ENCODE data around the gene FUCA1.
"Not testable (repeated sequence)": the region's sequence is repeated elsewhere in the genome, so short reads cannot be mapped to it uniquely, and the experiment has no call there.

The FUCA1 gene

GRCh38 chr1:23803674-23804073, 64.4 kb downstream of the FUCA1 start:
- TF ChIP-seq CTCF (IDR thresholded peaks at IDR 0.05; ENCODE audit: insufficient read depth, low read depth, low read length, missing control alignments), result no peak
- DNase-seq (ENCODE audit: low read depth), result no peak
- H3K4me3 ChIP-seq (ENCODE audit: low read depth, low read length), result no peak overlapping the region

DNA sequence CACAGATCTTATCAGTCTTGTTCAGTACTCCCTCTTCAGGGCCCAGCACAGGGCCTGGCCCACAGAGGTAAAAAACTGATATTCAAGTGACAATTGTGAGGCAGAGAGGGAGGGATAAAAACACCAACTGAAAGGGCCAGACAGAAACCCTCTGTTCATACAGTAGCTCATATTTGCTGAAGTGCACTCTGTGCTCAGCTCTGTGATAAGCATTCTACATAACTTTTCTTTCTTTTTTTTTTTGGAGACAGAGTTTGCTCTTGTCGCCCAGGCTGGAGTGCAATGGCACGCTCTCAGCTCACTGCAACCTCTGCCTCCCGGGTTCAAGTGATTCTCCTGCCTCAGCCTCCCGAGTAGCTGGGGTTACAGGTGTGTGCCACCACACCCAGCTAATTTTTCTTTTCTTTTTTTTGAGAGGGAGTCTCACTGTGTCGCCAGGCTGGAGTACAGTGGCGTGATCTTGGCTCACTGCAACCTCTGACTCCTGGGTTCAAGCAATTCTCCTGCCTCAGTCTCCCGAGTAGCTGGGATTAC, 65.2 kb downstream of the FUCA1 start:
- H3K4me3 ChIP-seq (ENCODE audit: low read depth, low read length); DNase-seq (ENCODE audit: low read depth): not testable (repeated sequence)

DNA sequence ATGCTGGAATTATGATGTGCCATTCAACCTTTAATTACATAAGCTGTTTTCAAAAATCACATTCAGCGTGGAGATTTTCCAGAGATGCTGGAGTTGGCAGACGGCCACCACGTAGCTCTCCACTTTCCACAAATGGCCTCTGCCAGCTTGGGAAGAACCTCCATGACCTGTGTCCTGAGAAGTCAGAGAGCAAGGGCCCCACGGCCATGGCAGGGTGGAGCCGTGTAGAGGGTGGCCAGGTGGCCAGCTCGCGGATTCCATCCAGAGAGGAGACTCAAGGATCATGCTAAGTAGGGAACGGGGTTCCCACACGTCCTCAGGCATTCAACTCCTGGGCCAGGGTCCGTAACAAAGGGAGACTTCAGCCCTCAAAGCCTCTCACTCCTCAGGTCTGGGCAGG, 66.2 kb downstream of the FUCA1 start:
- no peak overlapping the region for H3K4me3 ChIP-seq (ENCODE audit: low read depth, low read length)
- no peak for TF ChIP-seq CTCF (IDR thresholded peaks at IDR 0.05; ENCODE audit: insufficient read depth, low read depth, low read length, missing control alignments)
- DNase-seq (ENCODE audit: low read depth), result no peak

DNA sequence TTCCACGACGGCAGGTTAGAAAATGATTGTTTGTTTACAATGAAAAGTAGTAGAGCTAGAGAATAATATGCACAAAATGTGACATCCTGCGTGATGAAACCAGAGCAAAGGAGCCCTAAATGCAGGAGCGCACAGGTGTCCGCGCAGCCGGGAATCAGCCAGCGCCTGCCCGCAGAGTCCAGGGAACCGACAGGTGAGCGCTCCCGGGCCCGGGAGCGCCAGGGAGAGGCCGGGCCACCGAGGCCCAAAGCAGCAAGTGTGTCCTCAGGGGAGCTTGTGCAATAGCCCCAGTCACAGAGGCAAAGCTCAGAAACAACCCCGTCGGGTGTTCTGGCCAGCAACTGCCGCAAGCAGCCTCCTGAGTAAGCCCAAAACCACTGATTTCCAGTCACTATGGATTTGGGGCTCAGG, 66.7 kb downstream of the FUCA1 start:
- no peak for TF ChIP-seq CTCF (IDR thresholded peaks at IDR 0.05; ENCODE audit: insufficient read depth, low read depth, low read length, missing control alignments)
- H3K4me3 ChIP-seq (ENCODE audit: low read depth, low read length), result peak overlapping the region; percentile 85
- no peak for DNase-seq (ENCODE audit: low read depth)

GRCh38 chr1:23800400-23801337, 67.4 kb downstream of the FUCA1 start, which contains the start of gene GALE:
Gene GALE, minus strand, starts transcription at chr1:23800754. Its CDS starts 1,747 bp downstream, at chr1:23799007.
- DNase-seq (ENCODE audit: low read depth), result peak; percentile 98
- peak within 1 kb of the TSS; percentile 85 for H3K4me3 ChIP-seq (ENCODE audit: low read depth, low read length)
- TF ChIP-seq CTCF (IDR thresholded peaks at IDR 0.05; ENCODE audit: insufficient read depth, low read depth, low read length, missing control alignments), result no peak

GRCh38 chr1:23799570-23800399, 68.3 kb downstream of the FUCA1 start:
- TF ChIP-seq CTCF (IDR thresholded peaks at IDR 0.05; ENCODE audit: insufficient read depth, low read depth, low read length, missing control alignments), result no peak
- DNase-seq (ENCODE audit: low read depth), result peak; percentile 52
- H3K4me3 ChIP-seq (ENCODE audit: low read depth, low read length), result peak overlapping the region; percentile 85

DNA sequence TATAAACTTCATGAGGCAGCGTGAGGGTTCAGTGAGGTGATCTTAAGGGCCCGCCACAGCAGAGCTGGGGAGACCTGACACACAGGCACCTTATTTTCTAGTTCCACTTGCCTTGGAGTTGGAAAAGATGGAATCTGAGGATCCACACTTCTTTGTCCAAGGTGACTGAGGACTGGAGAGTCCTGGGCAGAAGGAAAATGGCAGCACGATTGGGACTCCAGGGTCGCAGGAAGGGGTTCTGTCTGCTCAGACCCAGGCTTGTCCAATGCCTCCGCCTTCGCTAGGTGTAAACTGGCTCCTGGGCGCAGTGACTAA, 68.9 kb downstream of the FUCA1 start:
- peak overlapping the region; percentile 85 for H3K4me3 ChIP-seq (ENCODE audit: low read depth, low read length)
- DNase-seq (ENCODE audit: low read depth), result no peak
- no peak for TF ChIP-seq CTCF (IDR thresholded peaks at IDR 0.05; ENCODE audit: insufficient read depth, low read depth, low read length, missing control alignments)

Measured in GM12865 (cell line).